GM12891 (cell line): ENCODE results near the gene NXN.

Experiments
- PAX5 ChIP-seq: IDR thresholded peaks from 2 replicates; pipeline ENCODE4 v1.6.1; 2011; ENCODE audit warnings: low read length, moderate library complexity, mild to moderate bottlenecking; ENCODE audit not compliant: insufficient read depth, severe bottlenecking
- POLR2A ChIP-seq: IDR thresholded peaks from 2 replicates; pipeline ENCODE4 v1.6.1; 2011; ENCODE audit warnings: low read depth, low read length, control low read depth
- POLR2AphosphoS5 ChIP-seq: IDR thresholded peaks from 2 replicates; pipeline ENCODE4 v1.6.1; 2011; ENCODE audit warnings: low read depth, low read length, control low read depth
- POU2F2 ChIP-seq: IDR thresholded peaks from 2 replicates; pipeline ENCODE4 v1.6.1; 2011; ENCODE audit warnings: low read depth, mild to moderate bottlenecking, control low read depth, low read length, moderate library complexity
- SPI1 ChIP-seq: IDR thresholded peaks from 2 replicates; pipeline ENCODE4 v1.6.1; 2011; ENCODE audit warnings: low read depth, low read length, control low read depth
- TAF1 ChIP-seq: IDR thresholded peaks from 2 replicates; pipeline ENCODE4 v1.6.1; 2011; ENCODE audit warnings: low read depth, low read length, control low read depth

DNA sequence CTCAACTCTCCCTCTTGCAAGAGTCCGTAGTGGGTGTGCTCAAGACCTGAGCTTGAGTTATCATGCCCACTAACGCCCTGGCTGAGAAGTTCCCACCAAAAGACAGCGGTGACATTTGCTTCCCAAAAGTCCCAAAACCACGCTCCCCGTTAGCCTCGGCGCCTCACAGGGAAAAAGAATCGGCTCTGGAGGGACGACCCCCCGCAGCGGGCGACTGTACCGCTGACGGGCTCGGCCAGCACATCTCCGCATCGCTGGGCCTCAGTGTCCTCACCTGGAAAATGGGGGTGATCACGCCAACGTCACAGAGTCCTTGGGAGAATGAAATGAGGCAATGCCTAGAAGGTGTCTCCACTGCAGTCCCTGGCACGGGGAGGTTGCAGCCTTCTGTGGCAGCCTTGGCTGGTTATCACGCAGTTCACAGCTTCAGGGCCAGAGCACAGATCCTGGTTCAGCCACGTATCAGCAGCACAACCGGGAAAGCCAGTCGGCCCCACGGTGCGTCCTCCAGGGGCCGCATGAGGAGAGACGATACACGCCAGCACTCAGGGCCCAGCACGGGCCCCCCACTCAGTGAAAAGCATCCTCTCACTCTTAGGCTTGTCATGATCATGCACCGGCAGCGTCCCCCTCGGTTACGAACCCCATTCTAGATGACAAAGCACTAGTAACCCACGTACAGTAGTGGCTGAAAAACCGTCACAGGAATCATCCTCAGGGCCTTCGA is 32.9 kb downstream of the NXN start:
- TF ChIP-seq PAX5 (no peak), TAF1 (no peak), POLR2AphosphoS5 (no peak), POLR2A (no peak), POU2F2 (no peak), SPI1 (no peak)
